Stomach (tissue), 9 donors: ENCODE data around the gene TBL2. TPM values are rescaled to one million over a fixed set of nuclear protein-coding genes. Genes with fewer than 3 reads are reported as not detected.
"Not testable (repeated sequence)": the region's sequence is repeated elsewhere in the genome, so short reads cannot be mapped to it uniquely, and the experiment has no call there.

Source experiments
- DNase-seq, 2 donors: peaks; one replicate each; pipeline versions ENCODE4 v3.0.0 to v3.0.0-alpha.2; 2013 to 2019
- H3K27ac ChIP-seq, 5 donors: fragments of 200-600 bp in 4 of 5; sonication (generic) in 4 of 5; one replicate each; pipeline ENCODE4 v1.5.1; 2013 to 2019; ENCODE audit warnings: mild to moderate bottlenecking in 1 of 5, moderate library complexity in 1 of 5
- H3K27me3 ChIP-seq, 3 donors: fragments of 200-600 bp; sonication (generic); one replicate each; pipeline ENCODE4 v1.5.1; 2017 to 2019; ENCODE audit warnings: mixed run types in 1 of 3
- H3K36me3 ChIP-seq, 4 donors: fragments of 200-600 bp; sonication (generic); 1 replicate in 3 of 4; 2 replicates in 1 of 4; pipeline ENCODE4 v1.5.1; 2016 to 2019
- H3K4me1 ChIP-seq, 4 donors: fragments of 200-600 bp; sonication (generic); one replicate each; pipeline ENCODE4 v1.5.1; 2016 to 2019
- H3K4me3 ChIP-seq, 4 donors: fragments of 200-600 bp; sonication (generic) in 3 of 4; one replicate each; pipeline ENCODE4 v1.5.1; 2016 to 2019; ENCODE audit warnings: mild to moderate bottlenecking in 1 of 4
- H3K9me3 ChIP-seq, 4 donors: fragments of 200-600 bp; sonication (generic); one replicate each; pipeline ENCODE4 v1.5.1; 2016 to 2019
- EP300 ChIP-seq: sonication (generic); formaldehyde crosslinking; IDR thresholded peaks from one replicate; pipeline ENCODE4 v1.6.1; 2017; ENCODE audit warnings: antibody characterized with exemption
- POLR2A ChIP-seq, 4 donors: fragments of 450-650 bp; IDR thresholded peaks; one replicate each; pipeline ENCODE4 v1.6.1; 2016; ENCODE audit warnings: antibody characterized with exemption in 4 of 4, control low read depth in 2 of 4, mild to moderate bottlenecking in 1 of 4, moderate library complexity in 1 of 4
- POLR2AphosphoS5 ChIP-seq, 3 donors: sonication (generic); formaldehyde crosslinking; IDR thresholded peaks; one replicate each; pipeline ENCODE4 v1.6.1; 2016; ENCODE audit warnings: antibody characterized with exemption in 3 of 3
- WGBS, 5 donors: extraction: QIAGEN DNeasy Blood & Tissue Kit in 3 of 5; methylation state at CpG; one replicate each; pipeline versions ENCODE4 v1.1.5 to v1.1.7; 2013 to 2018; 5-methylcytosine and 5-hydroxymethylcytosine counted together
- intact Hi-C: fragments of 100-400 bp; cut with DNase I; formaldehyde crosslinking; loops from one replicate; pipeline ENCODE4 v1.15.1; 2023; ENCODE audit warnings: low total_unique reads
- polyA plus RNA-seq, 3 donors: library from polyadenylated mRNA; stranded (reverse); fragments of 200-250 nt; gene quantifications; one replicate each; pipeline ENCODE4 v1.2.3, GENCODE V29; 2013
- total RNA-seq, 5 donors: library from RNA; depleted of rRNA; stranded (reverse); fragments of >200 nt; gene quantifications; one replicate each; pipeline versions ENCODE4 v1.1.0 to v1.2.3, GENCODE V29; 2014 to 2016
- TF ChIP-seq, protein P1 (sequence below), 7 experiments: fragments of 450-650 bp in 4 of 7; fragments of 200-600 bp in 3 of 7; sonication (generic) in 3 of 7; IDR thresholded peaks; one replicate each; pipeline ENCODE4 v1.5.1; 2016 to 2019; ENCODE audit warnings: antibody characterized with exemption in 7 of 7, control low read depth in 2 of 7, mild to moderate bottlenecking in 1 of 7
- donor health status: healthy with polysubstance abuse.
- donor health status: Bipolar disorder and iron deficiency.
- donor health status: healthy.

TBL2 gene
- total and polyA plus RNA-seq, 8 donors, result 1.2 to 176 (median 21.7) TPM

DNA sequence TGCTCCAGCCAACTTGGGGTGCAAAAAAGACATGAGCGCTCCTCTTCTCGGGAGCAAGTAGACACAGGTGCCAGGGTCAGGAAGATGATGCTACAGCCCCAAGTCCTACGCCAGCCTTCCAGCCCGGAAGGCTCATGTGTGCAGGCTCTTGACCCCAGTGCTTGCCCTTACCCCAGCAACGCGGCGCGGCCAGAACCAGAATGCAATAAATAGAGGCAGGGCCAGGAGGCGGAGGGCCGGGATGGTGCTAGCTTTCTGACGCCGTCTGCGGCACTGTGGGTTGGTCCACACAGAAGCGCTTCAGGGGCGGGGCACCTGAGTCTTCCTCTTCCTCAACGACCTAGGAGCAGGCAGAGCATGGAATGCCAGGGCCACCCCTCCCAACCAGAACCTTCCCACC lies 41.3 kb downstream of the TBL2 start:
- no peak for TF ChIP-seq EP300
- TF ChIP-seq, protein P1, sequence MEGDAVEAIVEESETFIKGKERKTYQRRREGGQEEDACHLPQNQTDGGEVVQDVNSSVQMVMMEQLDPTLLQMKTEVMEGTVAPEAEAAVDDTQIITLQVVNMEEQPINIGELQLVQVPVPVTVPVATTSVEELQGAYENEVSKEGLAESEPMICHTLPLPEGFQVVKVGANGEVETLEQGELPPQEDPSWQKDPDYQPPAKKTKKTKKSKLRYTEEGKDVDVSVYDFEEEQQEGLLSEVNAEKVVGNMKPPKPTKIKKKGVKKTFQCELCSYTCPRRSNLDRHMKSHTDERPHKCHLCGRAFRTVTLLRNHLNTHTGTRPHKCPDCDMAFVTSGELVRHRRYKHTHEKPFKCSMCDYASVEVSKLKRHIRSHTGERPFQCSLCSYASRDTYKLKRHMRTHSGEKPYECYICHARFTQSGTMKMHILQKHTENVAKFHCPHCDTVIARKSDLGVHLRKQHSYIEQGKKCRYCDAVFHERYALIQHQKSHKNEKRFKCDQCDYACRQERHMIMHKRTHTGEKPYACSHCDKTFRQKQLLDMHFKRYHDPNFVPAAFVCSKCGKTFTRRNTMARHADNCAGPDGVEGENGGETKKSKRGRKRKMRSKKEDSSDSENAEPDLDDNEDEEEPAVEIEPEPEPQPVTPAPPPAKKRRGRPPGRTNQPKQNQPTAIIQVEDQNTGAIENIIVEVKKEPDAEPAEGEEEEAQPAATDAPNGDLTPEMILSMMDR (IDR thresholded peaks at IDR 0.05), result no peak
- no peak for TF ChIP-seq POLR2AphosphoS5 (IDR thresholded peaks at IDR 0.05)
- no peak for TF ChIP-seq POLR2A (IDR thresholded peaks at IDR 0.05)
- H3K27ac ChIP-seq, result no peak overlapping the region
- intact Hi-C loops, result no loop called here
- H3K27me3 ChIP-seq, result no peaks in the 10 kb centered on the region
- 89 to 94% (median 92%) methylated on average over 16 of the region's 16 CpGs for WGBS, 5 donors
- H3K4me3 ChIP-seq, result no peak overlapping the region
- H3K9me3 ChIP-seq, result no peaks in the 10 kb centered on the region
- DNase-seq, result no peak
- H3K4me1 ChIP-seq, result no peaks in the 10 kb centered on the region
- H3K36me3 ChIP-seq, result peaks cover 56 to 99% (median 91%) of the 10 kb centered on the region in 4 donors

DNA sequence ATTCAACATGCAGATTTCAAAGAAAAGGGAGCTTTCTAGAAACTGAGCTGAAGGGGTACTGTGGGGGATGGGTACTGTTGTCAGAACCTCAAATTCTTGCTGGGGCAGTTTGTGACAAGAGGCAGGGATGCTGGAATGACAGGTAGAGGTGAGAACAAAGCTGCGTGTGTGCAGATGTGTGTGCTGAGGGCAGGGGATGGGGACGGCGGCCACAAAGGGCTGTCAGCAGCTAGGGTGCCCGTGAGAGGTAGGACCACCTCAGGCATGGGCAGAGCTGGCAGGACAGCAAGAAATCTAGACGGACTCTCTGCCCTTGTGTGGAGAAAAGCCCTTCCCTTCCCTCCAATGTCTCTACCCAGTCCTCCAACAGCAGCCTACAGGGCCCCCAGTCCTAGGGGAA lies 41.9 kb downstream of the TBL2 start:
- H3K27me3 ChIP-seq, result no peaks in the 10 kb centered on the region
- H3K27ac ChIP-seq, result no peak overlapping the region
- H3K4me3 ChIP-seq, result no peak overlapping the region
- H3K4me1 ChIP-seq, result no peaks in the 10 kb centered on the region
- TF ChIP-seq POLR2A (IDR thresholded peaks at IDR 0.05) (no peak), EP300 (no peak), POLR2AphosphoS5 (IDR thresholded peaks at IDR 0.05) (no peak)
- TF ChIP-seq, protein P1 (IDR thresholded peaks at IDR 0.05), result no peak
- WGBS, 5 donors, result 81 to 88% (median 83%) methylated on average over 5 of the region's 5 CpGs
- intact Hi-C loops, result no loop called here
- peaks cover 53 to 93% (median 88%) of the 10 kb centered on the region in 4 donors for H3K36me3 ChIP-seq
- no peaks in the 10 kb centered on the region for H3K9me3 ChIP-seq
- no peak for DNase-seq

DNA sequence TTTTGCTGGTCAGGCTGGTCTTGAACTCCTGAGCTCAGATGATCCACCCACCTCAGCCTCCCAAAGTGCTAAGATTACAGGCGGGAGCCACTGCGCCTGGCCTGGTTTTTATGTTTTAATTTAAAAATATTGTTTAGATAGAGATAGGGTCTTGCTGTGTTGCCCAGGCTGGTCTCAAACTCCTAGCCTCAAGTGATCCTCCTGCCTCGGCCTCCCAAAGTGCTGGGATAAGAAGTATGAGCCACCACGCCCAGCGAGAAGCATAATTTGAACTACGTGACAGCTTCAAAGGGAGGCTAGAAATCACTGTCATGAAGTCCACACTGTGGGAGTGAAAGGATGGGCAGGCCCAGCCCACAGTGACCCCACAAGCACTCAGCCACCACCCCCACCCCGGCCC lies 42.5 kb downstream of the TBL2 start:
- H3K27me3 ChIP-seq, H3K9me3 ChIP-seq, DNase-seq, intact Hi-C loops, H3K27ac ChIP-seq, H3K4me3 ChIP-seq, H3K4me1 ChIP-seq: not testable (repeated sequence)
- 90 to 98% (median 95%) methylated on average over 7 of the region's 7 CpGs for WGBS, 5 donors
- peaks cover 53 to 91% (median 83%) of the 10 kb centered on the region in 4 donors for H3K36me3 ChIP-seq

DNA sequence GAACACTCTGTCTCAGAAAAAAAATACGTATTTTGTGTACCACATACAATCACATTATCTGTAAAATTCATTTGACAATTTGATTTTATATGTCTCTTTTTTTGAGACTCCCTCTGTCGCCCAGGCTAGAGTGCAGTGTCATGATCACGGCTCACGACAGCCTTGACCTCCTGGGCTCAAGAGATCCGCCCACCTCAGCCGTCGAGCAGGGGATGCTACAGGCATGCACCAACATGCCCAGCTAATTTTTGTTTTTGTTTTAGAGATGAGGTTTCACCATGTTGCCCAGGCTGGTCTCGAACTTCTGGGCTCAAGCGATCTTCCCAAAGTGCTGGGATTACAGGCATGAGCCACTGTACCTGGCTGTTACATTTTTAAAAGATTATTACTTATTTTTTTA lies 44.6 kb downstream of the TBL2 start:
- H3K4me1 ChIP-seq, result no peaks in the 10 kb centered on the region
- no peak overlapping the region for H3K4me3 ChIP-seq
- no peak for DNase-seq
- H3K36me3 ChIP-seq, result peaks cover 37 to 72% (median 61%) of the 10 kb centered on the region in 4 donors
- WGBS, 5 donors, result 85 to 92% (median 90%) methylated on average over 9 of the region's 9 CpGs
- H3K27ac ChIP-seq, result no peak overlapping the region
- no peak for TF ChIP-seq POLR2AphosphoS5 (IDR thresholded peaks at IDR 0.05)
- TF ChIP-seq POLR2A (IDR thresholded peaks at IDR 0.05), result no peak
- TF ChIP-seq EP300, result no peak
- TF ChIP-seq, protein P1 (IDR thresholded peaks at IDR 0.05), result no peak
- intact Hi-C loops, result no loop called here
- H3K27me3 ChIP-seq, result no peaks in the 10 kb centered on the region
- no peaks in the 10 kb centered on the region for H3K9me3 ChIP-seq

DNA sequence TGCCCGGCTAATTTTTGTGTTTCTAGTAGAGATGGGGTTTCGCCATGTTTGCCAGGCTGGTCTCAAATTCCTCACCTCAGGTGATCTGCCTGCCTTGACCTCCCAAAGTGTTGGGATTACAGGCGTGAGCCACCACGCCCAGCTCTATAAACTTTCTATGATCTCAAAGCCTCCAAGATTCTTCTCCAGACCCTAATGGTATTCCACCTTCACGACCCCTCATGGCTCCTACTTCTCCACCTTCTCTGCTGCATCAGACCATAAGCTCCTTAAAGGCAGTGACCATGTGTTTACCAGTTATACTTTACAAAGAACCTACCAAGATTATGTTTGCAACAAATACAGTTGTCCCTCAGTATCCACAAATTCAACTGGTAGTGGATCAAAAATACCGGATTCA lies 46.2 kb downstream of the TBL2 start:
- Histone ChIP-seq H3K9me3 (no peaks in the 10 kb centered on the region), H3K36me3 (peaks cover 23 to 56% (median 46%) of the 10 kb centered on the region in 4 donors), H3K4me1 (no peaks in the 10 kb centered on the region), H3K27me3 (no peaks in the 10 kb centered on the region), H3K27ac (no peak overlapping the region), H3K4me3 (no peak overlapping the region)
- 95 to 98% (median 96%) methylated on average over 6 of the region's 6 CpGs for WGBS, 5 donors
- no peak for TF ChIP-seq POLR2A (IDR thresholded peaks at IDR 0.05)
- TF ChIP-seq, protein P1 (IDR thresholded peaks at IDR 0.05), result no peak
- no peak for TF ChIP-seq EP300
- no peak for TF ChIP-seq POLR2AphosphoS5 (IDR thresholded peaks at IDR 0.05)
- no peak for DNase-seq
- intact Hi-C loops, result no loop called here
